Measurements from ENCODE around the gene OR52B2.

Gene OR52B2

DNA sequence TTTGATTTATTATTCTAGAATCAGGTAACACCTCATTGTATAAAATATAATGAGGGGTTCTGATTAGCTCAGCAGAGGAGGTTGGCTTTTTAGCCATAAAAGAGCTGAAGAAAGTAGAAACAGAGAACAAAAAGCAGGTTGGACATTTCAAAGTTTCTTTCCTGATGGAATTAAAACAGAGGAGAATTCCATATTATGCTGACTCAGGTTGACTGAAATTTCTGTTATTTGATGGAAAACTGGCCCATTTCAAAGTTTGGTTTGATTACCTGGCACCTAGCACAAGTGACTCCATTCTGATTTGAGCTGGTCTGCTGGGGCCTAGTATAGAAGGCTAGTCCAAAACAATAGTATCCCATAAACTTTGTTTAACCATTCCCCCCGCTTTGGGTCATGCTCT, 37.7 kb downstream of the OR52B2 start:
- H4K20me1 ChIP-seq (ENCODE audit: insufficient read depth): no peaks in the 10 kb centered on the region
- TF ChIP-seq, protein P1, sequence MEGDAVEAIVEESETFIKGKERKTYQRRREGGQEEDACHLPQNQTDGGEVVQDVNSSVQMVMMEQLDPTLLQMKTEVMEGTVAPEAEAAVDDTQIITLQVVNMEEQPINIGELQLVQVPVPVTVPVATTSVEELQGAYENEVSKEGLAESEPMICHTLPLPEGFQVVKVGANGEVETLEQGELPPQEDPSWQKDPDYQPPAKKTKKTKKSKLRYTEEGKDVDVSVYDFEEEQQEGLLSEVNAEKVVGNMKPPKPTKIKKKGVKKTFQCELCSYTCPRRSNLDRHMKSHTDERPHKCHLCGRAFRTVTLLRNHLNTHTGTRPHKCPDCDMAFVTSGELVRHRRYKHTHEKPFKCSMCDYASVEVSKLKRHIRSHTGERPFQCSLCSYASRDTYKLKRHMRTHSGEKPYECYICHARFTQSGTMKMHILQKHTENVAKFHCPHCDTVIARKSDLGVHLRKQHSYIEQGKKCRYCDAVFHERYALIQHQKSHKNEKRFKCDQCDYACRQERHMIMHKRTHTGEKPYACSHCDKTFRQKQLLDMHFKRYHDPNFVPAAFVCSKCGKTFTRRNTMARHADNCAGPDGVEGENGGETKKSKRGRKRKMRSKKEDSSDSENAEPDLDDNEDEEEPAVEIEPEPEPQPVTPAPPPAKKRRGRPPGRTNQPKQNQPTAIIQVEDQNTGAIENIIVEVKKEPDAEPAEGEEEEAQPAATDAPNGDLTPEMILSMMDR (conservative IDR thresholded peaks at IDR 0.05; ENCODE audit: low read depth, low read length): no peak
- H3K36me3 ChIP-seq (ENCODE audit: insufficient read depth): no peaks in the 10 kb centered on the region
- no peak overlapping the region for H3K4me3 ChIP-seq (IDR thresholded peaks at IDR 0.05; ENCODE audit: insufficient read depth, low read depth, low read length)
- H3K79me2 ChIP-seq (ENCODE audit: insufficient read depth, low read depth): no peaks in the 10 kb centered on the region
- H3K4me1 ChIP-seq (ENCODE audit: low read depth, poor library complexity, severe bottlenecking): no peaks in the 10 kb centered on the region
- H3K9ac ChIP-seq: no peak overlapping the region
- no peak overlapping the region for H2AFZ ChIP-seq (ENCODE audit: low read depth)
- no peak overlapping the region for H3K27ac ChIP-seq
- H3K4me2 ChIP-seq: no peak overlapping the region
- no peaks in the 10 kb centered on the region for H3K27me3 ChIP-seq (ENCODE audit: insufficient read depth, low read depth)

DNA sequence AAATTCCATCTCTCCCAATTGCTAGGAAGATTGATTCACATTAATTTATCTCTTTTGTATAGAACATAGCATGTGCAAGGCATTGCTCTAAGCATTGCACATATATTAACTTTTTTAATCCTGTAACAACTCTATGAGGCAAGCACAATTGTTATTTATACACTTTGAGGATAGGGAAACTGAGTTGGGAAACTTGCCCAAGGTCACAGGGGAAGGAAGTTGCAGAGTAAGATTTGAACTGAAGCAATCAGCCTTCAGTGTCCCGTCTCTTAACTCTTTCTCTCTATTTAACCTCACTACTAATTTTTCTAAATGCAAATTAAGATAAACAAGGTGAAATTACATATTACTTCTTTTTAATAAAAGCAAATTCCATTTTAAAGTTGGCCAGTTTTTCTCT, 40.5 kb downstream of the OR52B2 start:
- no peak overlapping the region for H3K4me3 ChIP-seq (IDR thresholded peaks at IDR 0.05; ENCODE audit: insufficient read depth, low read depth, low read length)
- H3K9ac ChIP-seq: no peak overlapping the region
- no peaks in the 10 kb centered on the region for H3K36me3 ChIP-seq (ENCODE audit: insufficient read depth)
- H3K4me1 ChIP-seq (ENCODE audit: low read depth, poor library complexity, severe bottlenecking): no peaks in the 10 kb centered on the region
- H2AFZ ChIP-seq (ENCODE audit: low read depth): no peak overlapping the region
- no peaks in the 10 kb centered on the region for H3K79me2 ChIP-seq (ENCODE audit: insufficient read depth, low read depth)
- H3K27me3 ChIP-seq (ENCODE audit: insufficient read depth, low read depth): no peaks in the 10 kb centered on the region
- no peak overlapping the region for H3K27ac ChIP-seq
- no peak overlapping the region for H3K4me2 ChIP-seq
- no peaks in the 10 kb centered on the region for H4K20me1 ChIP-seq (ENCODE audit: insufficient read depth)
- TF ChIP-seq, protein P1 (conservative IDR thresholded peaks at IDR 0.05; ENCODE audit: low read depth, low read length): no peak

DNA sequence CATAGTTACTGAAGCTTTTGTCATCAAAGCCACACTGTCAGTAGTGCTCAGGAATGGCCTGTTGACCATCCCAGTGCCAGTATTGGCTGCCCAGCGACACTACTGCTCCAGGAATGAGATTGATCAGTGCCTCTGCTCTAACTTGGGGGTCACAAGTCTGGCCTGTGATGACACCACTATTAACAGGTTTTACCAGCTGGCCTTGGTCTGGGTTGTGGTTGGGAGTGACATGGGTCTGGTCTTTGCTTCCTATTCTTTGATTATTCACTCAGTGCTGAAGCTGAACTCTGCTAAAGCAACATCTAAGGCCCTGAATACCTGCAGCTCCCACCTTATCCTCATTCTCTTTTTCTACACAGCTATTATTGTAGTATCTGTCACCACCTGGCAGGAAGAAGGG, 41.1 kb downstream of the OR52B2 start:
- H3K4me2 ChIP-seq: no peak overlapping the region
- H2AFZ ChIP-seq (ENCODE audit: low read depth): no peak overlapping the region
- no peaks in the 10 kb centered on the region for H3K79me2 ChIP-seq (ENCODE audit: insufficient read depth, low read depth)
- H3K27ac ChIP-seq: no peak overlapping the region
- H3K36me3 ChIP-seq (ENCODE audit: insufficient read depth): no peaks in the 10 kb centered on the region
- no peak overlapping the region for H3K9ac ChIP-seq
- no peaks in the 10 kb centered on the region for H3K4me1 ChIP-seq (ENCODE audit: low read depth, poor library complexity, severe bottlenecking)
- H4K20me1 ChIP-seq (ENCODE audit: insufficient read depth): no peaks in the 10 kb centered on the region
- TF ChIP-seq, protein P1 (conservative IDR thresholded peaks at IDR 0.05; ENCODE audit: low read depth, low read length): no peak
- H3K27me3 ChIP-seq (ENCODE audit: insufficient read depth, low read depth): no peaks in the 10 kb centered on the region
- H3K4me3 ChIP-seq (IDR thresholded peaks at IDR 0.05; ENCODE audit: insufficient read depth, low read depth, low read length): no peak overlapping the region

DNA sequence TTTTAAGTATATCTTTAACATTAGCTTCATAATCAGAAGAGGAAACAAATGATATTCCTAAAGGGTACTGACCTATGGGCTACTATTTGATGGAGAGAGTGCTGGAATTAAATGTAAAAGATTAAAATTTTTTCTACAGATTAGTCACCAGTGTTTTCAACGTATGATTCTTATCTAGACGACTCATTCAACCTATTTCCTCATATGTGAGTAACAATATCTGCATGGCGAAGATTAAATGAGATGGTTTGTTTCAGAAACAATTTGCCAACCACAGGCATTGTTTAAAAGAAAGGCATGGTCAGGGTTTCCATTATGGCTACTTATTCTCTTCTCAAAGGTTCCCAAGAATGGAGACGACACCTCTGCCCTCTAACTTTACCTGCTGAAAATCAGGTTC, 42.2 kb downstream of the OR52B2 start:
- no peaks in the 10 kb centered on the region for H3K36me3 ChIP-seq (ENCODE audit: insufficient read depth)
- no peak overlapping the region for H2AFZ ChIP-seq (ENCODE audit: low read depth)
- no peaks in the 10 kb centered on the region for H3K79me2 ChIP-seq (ENCODE audit: insufficient read depth, low read depth)
- H3K4me3 ChIP-seq (IDR thresholded peaks at IDR 0.05; ENCODE audit: insufficient read depth, low read depth, low read length): no peak overlapping the region
- H4K20me1 ChIP-seq (ENCODE audit: insufficient read depth): no peaks in the 10 kb centered on the region
- H3K27ac ChIP-seq: no peak overlapping the region
- no peak overlapping the region for H3K9ac ChIP-seq
- no peak overlapping the region for H3K4me2 ChIP-seq
- TF ChIP-seq, protein P1 (conservative IDR thresholded peaks at IDR 0.05; ENCODE audit: low read depth, low read length): no peak
- no peaks in the 10 kb centered on the region for H3K27me3 ChIP-seq (ENCODE audit: insufficient read depth, low read depth)
- no peaks in the 10 kb centered on the region for H3K4me1 ChIP-seq (ENCODE audit: low read depth, poor library complexity, severe bottlenecking)

DNA sequence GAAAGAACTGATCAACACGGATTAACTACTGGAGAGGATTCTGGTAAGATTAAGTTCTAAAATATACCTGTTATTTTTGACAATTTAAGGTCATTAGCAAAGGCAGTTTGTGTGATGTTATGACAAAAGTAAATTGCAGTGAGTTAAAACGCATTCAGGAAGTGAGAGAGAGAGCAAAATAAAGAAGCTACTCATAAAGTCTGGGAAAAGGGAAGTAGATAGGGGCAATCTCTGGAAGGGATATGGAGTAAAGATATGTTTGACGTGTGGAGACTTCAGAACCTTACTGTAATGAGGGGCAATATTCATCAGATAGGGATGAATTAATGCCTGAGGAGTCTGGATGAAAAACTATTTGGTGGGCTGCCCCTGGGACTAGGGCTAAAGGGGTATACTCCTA, 45.9 kb downstream of the OR52B2 start:
- H3K36me3 ChIP-seq (ENCODE audit: insufficient read depth): no peaks in the 10 kb centered on the region
- H3K4me1 ChIP-seq (ENCODE audit: low read depth, poor library complexity, severe bottlenecking): no peaks in the 10 kb centered on the region
- H3K4me3 ChIP-seq (IDR thresholded peaks at IDR 0.05; ENCODE audit: insufficient read depth, low read depth, low read length): no peak overlapping the region
- H4K20me1 ChIP-seq (ENCODE audit: insufficient read depth): no peaks in the 10 kb centered on the region
- H2AFZ ChIP-seq (ENCODE audit: low read depth): no peak overlapping the region
- TF ChIP-seq, protein P1 (conservative IDR thresholded peaks at IDR 0.05; ENCODE audit: low read depth, low read length): no peak
- no peaks in the 10 kb centered on the region for H3K79me2 ChIP-seq (ENCODE audit: insufficient read depth, low read depth)
- H3K4me2 ChIP-seq: no peak overlapping the region
- no peaks in the 10 kb centered on the region for H3K27me3 ChIP-seq (ENCODE audit: insufficient read depth, low read depth)
- no peak overlapping the region for H3K27ac ChIP-seq
- no peak overlapping the region for H3K9ac ChIP-seq

Measured in KMS-11 (cell line).